DMS 273 (cell line): ENCODE results near the gene KAT5.
A peak's percentile ranks its signal among the peaks of the same experiment; 100 is the strongest.
"Not testable (repeated sequence)": the region's sequence is repeated elsewhere in the genome, so short reads cannot be mapped to it uniquely, and the experiment has no call there.

Source experiments
- DNase-seq: peaks from one replicate; lab custom pipeline; 2025; ENCODE audit not compliant: unreplicated experiment; lab: John Stamatoyannopoulos, UW

Gene KAT5

GRCh38 chr11:65708451-65708850, 3.6 kb upstream of the KAT5 start:
- DNase-seq, result no peak

GRCh38 chr11:65709661-65710060, 2.4 kb upstream of the KAT5 start:
- no peak for DNase-seq

GRCh38 chr11:65710421-65710820, 1.6 kb upstream of the KAT5 start:
- no peak for DNase-seq

GRCh38 chr11:65712633-65713076, 603 bp downstream of the KAT5 start:
- no peak for DNase-seq

GRCh38 chr11:65713212-65713969, 1.3 kb downstream of the KAT5 start:
- DNase-seq, result no peak

- DNase-seq, result no peak
Observed at GRCh38 chr11:65714433-65714832, 2.4 kb downstream of the KAT5 start.

- DNase-seq, result no peak
Observed at GRCh38 chr11:65716302-65716701, 4.2 kb downstream of the KAT5 start.

- no peak for DNase-seq
Observed at GRCh38 chr11:65716774-65717405, 4.8 kb downstream of the KAT5 start.

GRCh38 chr11:65717906-65718305, 5.9 kb downstream of the KAT5 start:
- no peak for DNase-seq

- no peak for DNase-seq
Observed at GRCh38 chr11:65718531-65718930, 6.5 kb downstream of the KAT5 start.

- DNase-seq, result no peak
Observed at GRCh38 chr11:65718964-65719492, 7.0 kb downstream of the KAT5 start.

GRCh38 chr11:65719871-65720210, 7.8 kb downstream of the KAT5 start:
- peak; percentile 71 for DNase-seq

- DNase-seq, result peak; percentile 93
Observed at GRCh38 chr11:65720211-65720934, 8.3 kb downstream of the KAT5 start, which contains the start of gene RNASEH2C. TSS of gene RNASEH2C (minus strand) at chr11:65720798. CDS start at chr11:65720758, 40 bp downstream.

- DNase-seq, result no peak
Observed at GRCh38 chr11:65722261-65722660, 10.2 kb downstream of the KAT5 start.

GRCh38 chr11:65726660-65727059, 14.6 kb downstream of the KAT5 start:
- no peak for DNase-seq

GRCh38 chr11:65727865-65728264, 15.8 kb downstream of the KAT5 start:
- DNase-seq, result no peak

- DNase-seq, result no peak
Observed at GRCh38 chr11:65730461-65730860, 18.4 kb downstream of the KAT5 start.

GRCh38 chr11:65735111-65735510, 23.1 kb downstream of the KAT5 start:
- not testable (repeated sequence) for DNase-seq

GRCh38 chr11:65736810-65737209, 24.8 kb downstream of the KAT5 start:
- DNase-seq, result no peak

GRCh38 chr11:65739022-65739421, 27.0 kb downstream of the KAT5 start:
- DNase-seq, result no peak

- DNase-seq, result no peak
Observed at GRCh38 chr11:65741185-65741584, 29.1 kb downstream of the KAT5 start.

- DNase-seq, result no peak
Observed at GRCh38 chr11:65742353-65742752, 30.3 kb downstream of the KAT5 start.
